IMR-90 (cell line): Measurements from ENCODE around the gene AFAP1L1.

ENCODE experiments used
- FOS ChIP-seq: fragments of 150-350 bp; IDR thresholded peaks from 2 replicates; pipeline ENCODE4 v1.6.1; 2016; ENCODE audit warnings: low read depth, low read length
- MAFK ChIP-seq: IDR thresholded peaks from 2 replicates; pipeline ENCODE4 v1.6.1; 2012; ENCODE audit warnings: low read depth, low read length, improper control_type of control experiment
- MXI1 ChIP-seq: IDR thresholded peaks from 2 replicates; pipeline ENCODE4 v1.6.1; 2012; ENCODE audit warnings: low read depth, mild to moderate bottlenecking, low read length, moderate library complexity, borderline replicate concordance
- NFE2L2 ChIP-seq: fragments of 150-350 bp; IDR thresholded peaks from 2 replicates; pipeline ENCODE4 v1.6.1; 2016; ENCODE audit warnings: low read depth, mild to moderate bottlenecking, low read length
- POLR2A ChIP-seq: IDR thresholded peaks from 2 replicates; pipeline ENCODE4 v1.6.1; 2012; ENCODE audit warnings: mild to moderate bottlenecking, low read depth, low read length
- RAD21 ChIP-seq: IDR thresholded peaks from 2 replicates; pipeline ENCODE4 v1.6.1; 2012; ENCODE audit warnings: low read length, improper control_type of control experiment
- RCOR1 ChIP-seq: IDR thresholded peaks from 2 replicates; pipeline ENCODE4 v1.6.1; 2012; ENCODE audit warnings: mild to moderate bottlenecking, low read length, improper control_type of control experiment; ENCODE audit not compliant: insufficient replicate concordance
- RFX5 ChIP-seq: IDR thresholded peaks from 2 replicates; pipeline ENCODE4 v1.8.0; 2012; ENCODE audit warnings: low read depth, mild to moderate bottlenecking, low read length, moderate library complexity
- SMC3 ChIP-seq: fragments of 150-350 bp; IDR thresholded peaks from 2 replicates; pipeline ENCODE4 v1.6.1; 2016; ENCODE audit warnings: low read depth, mild to moderate bottlenecking, antibody characterized with exemption, low read length, moderate library complexity
- TF ChIP-seq, protein P1 (sequence below): conservative IDR thresholded peaks from 2 replicates; pipeline ENCODE4 v1.5.1; 2012; ENCODE audit warnings: mild to moderate bottlenecking, low read depth, low read length, improper control_type of control experiment
- TF ChIP-seq, protein P2 (sequence below): fragments of 150-350 bp; IDR thresholded peaks from 2 replicates; pipeline ENCODE4 v1.6.1; 2016; ENCODE audit warnings: low read depth, mild to moderate bottlenecking, low read length, moderate library complexity, borderline replicate concordance
- TF ChIP-seq, protein P3 (sequence below): fragments of 150-350 bp; IDR thresholded peaks from 2 replicates; pipeline ENCODE4 v1.6.1; 2017; ENCODE audit warnings: mild to moderate bottlenecking, antibody characterized with exemption, low read length, low read depth

DNA sequence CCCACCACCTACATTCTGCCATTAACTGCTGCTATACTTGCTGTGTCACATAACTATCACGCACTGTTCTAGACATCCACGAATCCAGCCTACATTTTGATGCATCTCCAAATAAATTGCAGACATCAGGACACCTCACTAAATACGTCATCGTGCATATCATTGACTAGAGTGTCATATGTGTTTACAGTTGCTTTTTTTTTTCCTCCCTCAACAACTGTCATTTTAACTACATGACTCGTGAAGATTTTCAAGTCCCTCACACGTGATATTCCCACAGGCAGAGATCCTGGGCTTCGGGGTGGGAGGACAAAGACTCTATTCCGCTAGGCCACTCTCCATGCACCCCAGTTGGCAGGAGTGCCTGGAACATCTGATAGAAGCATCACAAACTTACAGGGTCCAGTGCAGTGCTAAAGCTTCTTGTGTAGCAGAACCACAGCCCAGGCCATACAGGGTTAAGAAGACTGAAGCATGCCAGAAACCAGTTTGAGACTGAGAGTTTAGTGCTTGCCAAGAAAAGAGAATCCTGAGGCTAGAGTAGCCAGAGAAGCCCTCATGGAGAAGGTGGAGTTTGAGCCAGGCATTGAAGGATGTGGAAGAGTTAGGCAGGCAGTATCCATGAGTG is 87.3 kb downstream of the AFAP1L1 start:
- TF ChIP-seq, protein P1, sequence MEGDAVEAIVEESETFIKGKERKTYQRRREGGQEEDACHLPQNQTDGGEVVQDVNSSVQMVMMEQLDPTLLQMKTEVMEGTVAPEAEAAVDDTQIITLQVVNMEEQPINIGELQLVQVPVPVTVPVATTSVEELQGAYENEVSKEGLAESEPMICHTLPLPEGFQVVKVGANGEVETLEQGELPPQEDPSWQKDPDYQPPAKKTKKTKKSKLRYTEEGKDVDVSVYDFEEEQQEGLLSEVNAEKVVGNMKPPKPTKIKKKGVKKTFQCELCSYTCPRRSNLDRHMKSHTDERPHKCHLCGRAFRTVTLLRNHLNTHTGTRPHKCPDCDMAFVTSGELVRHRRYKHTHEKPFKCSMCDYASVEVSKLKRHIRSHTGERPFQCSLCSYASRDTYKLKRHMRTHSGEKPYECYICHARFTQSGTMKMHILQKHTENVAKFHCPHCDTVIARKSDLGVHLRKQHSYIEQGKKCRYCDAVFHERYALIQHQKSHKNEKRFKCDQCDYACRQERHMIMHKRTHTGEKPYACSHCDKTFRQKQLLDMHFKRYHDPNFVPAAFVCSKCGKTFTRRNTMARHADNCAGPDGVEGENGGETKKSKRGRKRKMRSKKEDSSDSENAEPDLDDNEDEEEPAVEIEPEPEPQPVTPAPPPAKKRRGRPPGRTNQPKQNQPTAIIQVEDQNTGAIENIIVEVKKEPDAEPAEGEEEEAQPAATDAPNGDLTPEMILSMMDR: no peak
- no peak for TF ChIP-seq POLR2A
- no peak for TF ChIP-seq RFX5
- TF ChIP-seq, protein P2, sequence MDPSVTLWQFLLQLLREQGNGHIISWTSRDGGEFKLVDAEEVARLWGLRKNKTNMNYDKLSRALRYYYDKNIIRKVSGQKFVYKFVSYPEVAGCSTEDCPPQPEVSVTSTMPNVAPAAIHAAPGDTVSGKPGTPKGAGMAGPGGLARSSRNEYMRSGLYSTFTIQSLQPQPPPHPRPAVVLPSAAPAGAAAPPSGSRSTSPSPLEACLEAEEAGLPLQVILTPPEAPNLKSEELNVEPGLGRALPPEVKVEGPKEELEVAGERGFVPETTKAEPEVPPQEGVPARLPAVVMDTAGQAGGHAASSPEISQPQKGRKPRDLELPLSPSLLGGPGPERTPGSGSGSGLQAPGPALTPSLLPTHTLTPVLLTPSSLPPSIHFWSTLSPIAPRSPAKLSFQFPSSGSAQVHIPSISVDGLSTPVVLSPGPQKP: no peak
- no peak for TF ChIP-seq FOS
- TF ChIP-seq RAD21: no peak
- no peak for TF ChIP-seq MAFK
- no peak for TF ChIP-seq SMC3
- TF ChIP-seq NFE2L2: no peak
- TF ChIP-seq, protein P3, sequence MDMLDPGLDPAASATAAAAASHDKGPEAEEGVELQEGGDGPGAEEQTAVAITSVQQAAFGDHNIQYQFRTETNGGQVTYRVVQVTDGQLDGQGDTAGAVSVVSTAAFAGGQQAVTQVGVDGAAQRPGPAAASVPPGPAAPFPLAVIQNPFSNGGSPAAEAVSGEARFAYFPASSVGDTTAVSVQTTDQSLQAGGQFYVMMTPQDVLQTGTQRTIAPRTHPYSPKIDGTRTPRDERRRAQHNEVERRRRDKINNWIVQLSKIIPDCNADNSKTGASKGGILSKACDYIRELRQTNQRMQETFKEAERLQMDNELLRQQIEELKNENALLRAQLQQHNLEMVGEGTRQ: no peak; the same call in 1 of the 2 replicates
- TF ChIP-seq RCOR1: no peak
- no peak for TF ChIP-seq MXI1
